ENCODE measurements around the gene LYPD8.
"Not testable (repeated sequence)": the region's sequence is repeated elsewhere in the genome, so short reads cannot be mapped to it uniquely, and the experiment has no call there.

The LYPD8 gene

DNA sequence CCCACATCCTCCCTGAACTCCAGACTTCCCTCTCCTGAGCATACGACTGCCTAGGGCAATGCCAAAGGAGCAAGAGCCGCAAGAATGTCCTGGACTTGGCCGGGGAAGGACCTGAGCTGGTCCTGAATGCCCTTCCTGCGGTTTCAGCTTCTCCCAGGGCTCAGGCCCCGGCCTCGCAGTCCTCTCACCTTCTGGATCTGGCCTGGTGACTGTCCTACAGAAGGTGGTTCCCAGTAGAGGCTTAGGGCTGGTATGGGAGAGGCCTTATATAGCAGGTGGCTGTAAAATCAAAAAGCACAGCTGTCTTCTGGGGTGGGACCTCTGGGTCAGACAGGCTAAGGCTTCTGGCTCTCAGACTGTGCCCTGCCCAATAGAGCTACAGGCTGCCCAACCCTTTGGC is at the start of gene LYPD8:
Gene LYPD8 (minus strand): TSS at position 243 of the 400 bp plus-strand sequence. CDS start 4,678 bp downstream, outside the sequence.
- DNase-seq = no peak

GRCh38 chr1:248804771-248805681 is 49.5 kb upstream of the LYPD8 start:
- DNase-seq = no peak

DNA sequence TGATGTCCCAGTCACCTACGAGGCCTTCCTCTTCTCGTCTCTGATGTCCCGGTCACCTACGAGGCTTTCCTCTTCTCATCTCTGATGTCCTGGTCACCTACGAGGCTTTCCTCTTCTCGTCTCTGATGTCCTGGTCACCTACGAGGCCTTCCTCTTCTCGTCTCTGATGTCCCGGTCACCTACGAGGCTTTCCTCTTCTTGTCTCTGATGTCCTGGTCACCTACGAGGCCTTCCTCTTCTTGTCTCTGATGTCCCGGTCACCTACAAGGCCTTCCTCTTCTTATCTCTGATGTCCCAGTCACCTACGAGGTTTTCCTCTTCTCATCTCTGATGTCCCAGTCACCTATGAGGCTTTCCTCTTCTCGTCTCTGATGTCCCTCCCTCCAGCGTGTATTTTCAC is 47.9 kb upstream of the LYPD8 start:
- not testable (repeated sequence) for DNase-seq

GRCh38 chr1:248802454-248802853 is 46.9 kb upstream of the LYPD8 start:
- DNase-seq = no peak

GRCh38 chr1:248800459-248800858 is 44.9 kb upstream of the LYPD8 start:
- DNase-seq = no peak

- DNase-seq = no peak
Measured at GRCh38 chr1:248798791-248799190, 43.2 kb upstream of the LYPD8 start.

GRCh38 chr1:248794663-248795062 is 39.1 kb upstream of the LYPD8 start:
- DNase-seq = not testable (repeated sequence)

DNA sequence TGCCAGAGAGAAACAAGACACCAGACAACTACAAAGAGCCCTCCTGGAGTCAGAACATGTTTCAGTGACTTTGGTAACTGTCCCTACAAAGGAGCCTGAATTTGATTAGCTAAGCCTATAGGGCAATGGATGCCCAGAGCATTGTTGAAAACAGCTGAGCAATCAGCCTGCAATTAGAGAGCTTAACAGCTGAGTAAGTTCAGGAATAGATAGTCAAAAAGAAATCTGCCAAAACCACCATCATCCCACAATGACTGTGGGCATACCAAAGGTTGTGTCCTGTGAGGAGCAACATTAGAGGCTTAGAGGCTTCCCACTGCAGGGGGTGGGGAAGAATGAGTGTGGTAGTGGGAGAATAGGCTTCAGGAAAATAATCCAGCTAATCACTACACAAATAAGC is 38.0 kb upstream of the LYPD8 start:
- no peak for DNase-seq

GRCh38 chr1:248792342-248792741 is 36.8 kb upstream of the LYPD8 start:
- DNase-seq = no peak

DNA sequence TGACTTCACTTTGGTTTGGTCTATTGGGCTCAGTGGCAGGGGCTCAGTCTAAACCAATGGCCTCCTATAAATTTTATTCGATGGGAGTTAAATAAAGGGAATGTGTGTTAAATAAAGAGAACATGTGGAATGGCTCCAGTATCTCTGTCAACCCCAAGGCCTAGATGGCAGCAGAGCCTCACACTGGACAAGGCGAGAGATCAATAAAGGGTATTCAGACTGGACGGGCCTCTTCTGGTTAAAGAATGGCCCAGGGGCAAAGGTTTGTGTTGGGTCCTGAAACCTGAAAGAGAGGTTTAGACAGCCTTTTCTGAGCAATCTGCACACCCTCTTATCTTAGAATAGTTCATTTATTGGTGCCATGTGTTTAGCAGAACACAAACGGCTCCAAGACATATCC is 35.5 kb upstream of the LYPD8 start:
- DNase-seq = no peak

DNA sequence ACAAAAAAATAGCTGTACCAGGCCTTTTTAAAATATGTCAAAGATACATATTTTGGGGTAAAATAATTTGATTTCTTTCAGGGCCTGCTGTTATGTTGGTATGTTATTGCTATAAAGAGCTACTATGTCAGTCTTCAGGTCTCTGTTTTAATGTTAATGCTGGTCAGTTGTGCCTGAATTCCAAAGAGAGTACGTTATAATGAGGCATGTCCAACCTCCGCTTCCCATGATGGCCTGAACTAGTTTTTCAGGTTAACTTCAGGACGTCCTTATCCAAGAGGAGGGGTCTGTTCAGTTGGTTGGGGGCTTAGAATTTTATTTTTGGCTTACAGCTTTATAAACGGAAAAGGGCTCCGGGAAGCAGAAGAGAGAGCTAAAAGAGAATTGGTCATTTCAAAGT is 34.9 kb upstream of the LYPD8 start:
- no peak for DNase-seq

DNA sequence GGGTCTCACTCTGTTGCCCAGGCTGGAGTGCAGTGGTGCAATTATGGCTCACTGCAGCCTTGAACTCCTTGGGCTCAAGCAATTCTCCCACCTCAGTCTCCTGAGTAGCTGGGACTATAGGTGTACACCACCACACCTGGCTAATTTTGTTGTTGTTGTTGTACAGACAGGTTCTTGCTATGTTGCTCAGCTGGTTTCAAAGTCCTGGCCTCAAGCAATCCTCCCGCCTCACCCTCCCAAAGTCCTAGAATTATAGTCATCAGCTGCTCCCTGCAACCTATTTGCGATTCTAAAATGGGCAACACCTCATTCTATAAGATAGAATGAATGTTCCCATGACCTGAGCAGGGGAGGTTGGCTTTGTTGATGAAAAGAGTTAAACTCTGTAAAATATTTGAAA is 33.8 kb upstream of the LYPD8 start:
- DNase-seq = not testable (repeated sequence)

GRCh38 chr1:248788327-248788726 is 32.8 kb upstream of the LYPD8 start:
- DNase-seq = no peak

DNA sequence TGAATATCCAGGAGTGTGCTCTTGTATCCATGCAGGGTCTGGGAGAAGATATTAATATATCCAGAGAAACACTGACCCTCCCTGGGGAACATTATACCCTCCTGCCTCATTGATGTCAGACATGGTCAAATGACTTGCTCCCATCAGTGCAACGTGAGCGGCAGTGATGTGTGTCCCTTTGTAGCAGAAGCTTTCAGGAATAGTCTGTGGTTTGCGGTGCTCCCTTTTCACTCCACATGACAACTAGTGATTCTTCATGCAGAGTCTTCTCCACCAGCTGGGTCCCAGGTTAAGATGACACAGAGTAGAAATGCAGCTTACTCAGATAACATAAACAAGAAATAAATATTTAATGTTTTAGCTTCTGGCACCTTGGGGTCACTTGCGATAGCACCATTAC is 31.9 kb upstream of the LYPD8 start:
- no peak for DNase-seq

DNA sequence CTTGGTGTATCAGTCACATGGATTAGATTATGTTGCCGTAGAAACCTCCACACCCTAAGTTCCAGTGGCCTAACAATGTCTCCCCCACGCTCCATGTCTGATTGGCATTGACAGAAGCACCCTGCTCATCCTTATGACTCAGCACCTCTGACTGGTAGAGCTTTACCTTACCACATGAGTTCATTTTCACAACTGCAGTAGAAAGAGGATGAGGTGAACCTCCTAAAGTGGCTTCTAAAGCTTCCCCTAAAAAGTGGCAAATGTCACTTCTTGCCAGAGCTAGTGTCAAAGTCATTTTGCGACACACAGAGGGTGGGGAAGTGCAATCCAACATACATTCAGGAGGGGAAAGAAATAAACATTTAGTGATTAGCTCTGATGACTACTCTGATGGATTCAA is 30.6 kb upstream of the LYPD8 start:
- DNase-seq = no peak

DNA sequence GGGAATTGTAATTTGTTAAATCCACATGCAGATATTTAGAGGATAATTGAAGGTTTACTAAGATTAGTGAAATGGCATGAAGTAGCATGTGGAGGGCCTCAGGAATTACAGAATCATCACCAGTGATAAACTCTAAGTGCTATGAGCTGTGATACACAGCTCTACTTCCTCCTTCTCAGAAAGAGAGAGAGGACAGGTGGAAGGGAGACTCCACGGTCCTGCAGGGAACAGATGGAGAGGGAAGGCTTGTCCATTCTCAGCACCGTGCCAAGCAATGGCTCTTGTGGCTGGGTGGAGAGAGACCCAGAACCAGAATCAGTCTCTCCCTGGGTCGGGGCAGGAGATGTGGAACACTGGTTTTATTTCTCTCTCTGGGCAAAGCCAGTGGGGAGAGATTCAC is 27.8 kb upstream of the LYPD8 start:
- no peak for DNase-seq

- DNase-seq = no peak
Measured at GRCh38 chr1:248782416-248783141, 27.0 kb upstream of the LYPD8 start.

GRCh38 chr1:248779350-248779749 is 23.8 kb upstream of the LYPD8 start:
- DNase-seq = no peak

- no peak for DNase-seq
Measured at GRCh38 chr1:248778906-248779305, 23.3 kb upstream of the LYPD8 start.

- no peak for DNase-seq
Measured at GRCh38 chr1:248776991-248777390, 21.4 kb upstream of the LYPD8 start.

DNA sequence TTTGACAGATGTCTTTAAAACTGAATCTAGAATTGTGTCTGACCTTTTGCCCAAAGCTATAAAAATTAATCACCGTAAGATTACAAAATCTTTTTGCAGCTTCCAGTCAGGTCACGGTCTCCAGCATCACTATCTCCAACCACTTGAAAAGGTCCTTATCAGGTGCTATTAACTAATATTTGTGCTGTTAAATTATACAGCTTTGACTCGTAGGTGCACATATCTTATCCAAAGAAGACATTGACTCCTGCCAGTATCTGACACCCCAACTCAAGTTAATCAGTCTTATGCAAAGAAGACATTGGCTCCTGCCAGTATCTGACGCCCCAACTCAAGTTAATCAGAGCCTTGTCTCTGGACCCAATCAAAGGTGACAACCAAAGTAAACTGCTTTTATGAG is 19.9 kb upstream of the LYPD8 start:
- DNase-seq = no peak

DNA sequence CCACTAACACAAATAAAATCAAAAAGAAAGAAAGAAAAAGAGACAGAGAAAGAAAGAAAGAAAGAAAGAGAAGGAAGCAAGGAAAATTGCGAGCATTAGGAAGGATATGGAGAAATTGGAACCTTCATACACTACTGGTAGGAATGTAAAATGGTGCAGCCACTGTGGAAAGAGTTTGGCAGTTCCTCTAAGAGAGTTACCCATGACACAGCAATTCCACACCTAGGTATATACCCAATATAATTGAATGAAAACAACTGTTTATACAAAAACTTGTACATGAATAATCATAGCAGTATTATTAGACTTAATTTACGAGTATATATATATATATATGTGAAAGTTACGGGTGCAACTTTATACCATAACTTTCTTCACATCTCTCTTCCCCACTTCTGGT is 4.1 kb upstream of the LYPD8 start:
- DNase-seq = no peak

DNA sequence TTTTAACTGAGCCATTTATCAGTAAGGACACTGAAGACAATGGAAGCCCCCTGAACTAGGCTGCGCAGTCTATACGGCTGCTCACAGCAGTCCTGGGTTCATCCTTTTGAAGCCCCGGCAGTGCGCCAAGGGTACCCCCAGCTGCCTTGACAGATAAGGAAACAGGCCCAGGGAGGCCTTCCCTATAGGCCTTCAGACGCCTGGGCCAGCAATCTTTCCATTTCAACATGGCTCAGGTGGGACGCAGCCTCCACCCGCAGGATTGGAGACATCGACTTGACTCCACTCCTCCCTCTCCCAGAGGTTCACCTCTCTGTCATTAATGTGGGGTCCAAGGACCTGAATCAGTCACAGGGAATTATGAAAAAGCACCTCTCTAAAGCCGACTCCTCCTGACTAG is 2.8 kb upstream of the LYPD8 start:
- DNase-seq = no peak

DNA sequence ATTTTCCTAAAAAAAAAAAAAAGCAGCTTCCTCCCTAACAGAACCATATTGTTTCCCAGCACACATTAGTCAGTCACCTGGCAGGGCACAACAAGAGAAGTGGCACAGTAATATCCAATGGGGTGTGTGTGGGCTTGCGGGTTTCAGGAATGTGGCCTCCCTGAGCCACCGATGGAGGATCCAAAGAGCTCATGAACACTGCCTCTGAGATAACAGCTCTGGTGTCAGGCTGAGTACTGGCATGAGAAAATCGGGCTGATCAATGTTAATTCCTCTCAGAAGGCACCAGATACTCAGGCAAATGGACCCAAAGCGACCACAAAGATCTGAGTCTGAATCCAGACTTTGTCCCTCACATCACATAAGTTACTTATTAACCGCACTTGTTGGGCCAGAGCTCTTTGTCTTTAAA is 2.2 kb upstream of the LYPD8 start:
- DNase-seq = no peak

All from NCI-H1092 treated with DMSO at 0.1 percent for 48 hours (cell line).